GM12865 (cell line): ENCODE results near the gene MAMDC4.
"Not testable (repeated sequence)": the region's sequence is repeated elsewhere in the genome, so short reads cannot be mapped to it uniquely, and the experiment has no call there.

Experiments used
- DNase-seq: peaks from one replicate; pipeline ENCODE4 v3.0.0; 2010; ENCODE audit warnings: low read depth
- H3K4me3 ChIP-seq: 2 replicates; pipeline ENCODE4 v1.5.1; 2011; ENCODE audit warnings: mild to moderate bottlenecking, low read depth, low read length, control low read depth
- TF ChIP-seq, protein P1 (sequence below): IDR thresholded peaks from 2 replicates; pipeline ENCODE4 v1.5.1; 2011; ENCODE audit warnings: low read length, control low read depth, low read depth, inconsistent platforms; ENCODE audit not compliant: insufficient read depth; ENCODE audit errors: missing control alignments

The MAMDC4 gene

GRCh38 chr9:136837146-136837855 lies 14.8 kb upstream of the MAMDC4 start:
- TF ChIP-seq, protein P1, sequence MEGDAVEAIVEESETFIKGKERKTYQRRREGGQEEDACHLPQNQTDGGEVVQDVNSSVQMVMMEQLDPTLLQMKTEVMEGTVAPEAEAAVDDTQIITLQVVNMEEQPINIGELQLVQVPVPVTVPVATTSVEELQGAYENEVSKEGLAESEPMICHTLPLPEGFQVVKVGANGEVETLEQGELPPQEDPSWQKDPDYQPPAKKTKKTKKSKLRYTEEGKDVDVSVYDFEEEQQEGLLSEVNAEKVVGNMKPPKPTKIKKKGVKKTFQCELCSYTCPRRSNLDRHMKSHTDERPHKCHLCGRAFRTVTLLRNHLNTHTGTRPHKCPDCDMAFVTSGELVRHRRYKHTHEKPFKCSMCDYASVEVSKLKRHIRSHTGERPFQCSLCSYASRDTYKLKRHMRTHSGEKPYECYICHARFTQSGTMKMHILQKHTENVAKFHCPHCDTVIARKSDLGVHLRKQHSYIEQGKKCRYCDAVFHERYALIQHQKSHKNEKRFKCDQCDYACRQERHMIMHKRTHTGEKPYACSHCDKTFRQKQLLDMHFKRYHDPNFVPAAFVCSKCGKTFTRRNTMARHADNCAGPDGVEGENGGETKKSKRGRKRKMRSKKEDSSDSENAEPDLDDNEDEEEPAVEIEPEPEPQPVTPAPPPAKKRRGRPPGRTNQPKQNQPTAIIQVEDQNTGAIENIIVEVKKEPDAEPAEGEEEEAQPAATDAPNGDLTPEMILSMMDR, result no peak
- no peak overlapping the region for H3K4me3 ChIP-seq
- no peak for DNase-seq

DNA sequence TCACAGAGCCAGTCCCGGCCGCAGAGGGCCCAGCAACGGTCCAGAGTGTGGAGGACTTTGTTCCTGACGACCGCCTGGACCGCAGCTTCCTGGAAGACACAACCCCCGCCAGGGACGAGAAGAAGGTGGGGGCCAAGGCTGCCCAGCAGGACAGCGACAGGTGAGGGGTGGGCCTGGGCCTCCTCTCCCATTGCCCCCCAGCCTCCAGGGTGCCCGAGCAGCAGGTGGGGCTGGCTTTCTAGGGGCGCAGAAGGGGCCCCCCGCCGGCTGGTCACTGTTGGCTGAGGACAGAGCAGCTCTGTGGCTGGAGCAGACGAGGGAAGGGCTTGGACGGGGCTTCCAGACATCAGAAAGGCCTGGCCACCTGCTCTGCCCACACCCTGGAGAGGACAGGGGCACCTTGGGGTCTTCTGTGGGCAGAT lies 14.3 kb upstream of the MAMDC4 start:
- DNase-seq, H3K4me3 ChIP-seq: not testable (repeated sequence)

- no peak for DNase-seq
- H3K4me3 ChIP-seq, result no peak overlapping the region
- TF ChIP-seq, protein P1, result no peak
Measured at GRCh38 chr9:136838314-136839228, 13.6 kb upstream of the MAMDC4 start.

DNA sequence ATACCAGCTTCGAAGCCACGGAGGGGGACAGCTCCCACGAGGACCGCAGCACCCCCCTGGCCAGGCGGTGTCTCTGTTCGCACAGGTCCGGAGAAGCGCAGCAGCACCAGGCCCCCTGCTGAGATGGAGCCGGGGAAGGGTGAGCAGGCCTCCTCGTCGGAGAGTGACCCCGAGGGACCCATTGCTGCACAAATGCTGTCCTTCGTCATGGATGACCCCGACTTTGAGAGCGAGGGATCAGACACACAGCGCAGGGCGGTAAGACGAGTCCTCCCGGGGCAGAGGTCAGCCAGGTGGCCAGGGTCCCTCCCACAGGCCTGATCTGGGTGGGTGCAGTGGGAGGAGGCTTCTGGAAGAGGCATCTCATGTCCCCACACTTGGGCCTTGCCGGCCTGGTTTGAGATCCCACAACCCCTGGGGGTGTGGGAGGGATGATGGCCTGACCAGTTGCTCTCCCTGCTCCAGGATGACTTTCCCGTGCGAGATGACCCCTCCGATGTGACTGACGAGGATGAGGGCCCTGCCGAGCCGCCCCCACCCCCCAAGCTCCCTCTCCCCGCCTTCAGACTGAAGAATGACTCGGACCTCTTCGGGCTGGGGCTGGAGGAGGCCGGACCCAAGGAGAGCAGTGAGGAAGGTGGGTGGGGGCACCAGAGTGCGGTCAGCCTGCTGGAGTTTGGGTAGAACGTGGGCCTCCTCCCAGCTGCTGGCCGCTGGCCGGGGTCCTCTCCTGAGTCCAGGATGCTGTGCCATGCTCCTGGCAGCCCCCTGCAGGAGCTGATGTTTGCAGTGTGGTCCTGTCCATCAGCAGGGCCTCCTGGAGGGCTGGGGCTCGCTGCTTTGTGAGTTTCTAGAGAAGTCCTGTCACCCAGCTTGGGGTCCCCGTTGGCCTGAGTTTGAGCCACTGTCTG lies 12.7 kb upstream of the MAMDC4 start:
- no peak overlapping the region for H3K4me3 ChIP-seq
- no peak for DNase-seq
- TF ChIP-seq, protein P1, result no peak

DNA sequence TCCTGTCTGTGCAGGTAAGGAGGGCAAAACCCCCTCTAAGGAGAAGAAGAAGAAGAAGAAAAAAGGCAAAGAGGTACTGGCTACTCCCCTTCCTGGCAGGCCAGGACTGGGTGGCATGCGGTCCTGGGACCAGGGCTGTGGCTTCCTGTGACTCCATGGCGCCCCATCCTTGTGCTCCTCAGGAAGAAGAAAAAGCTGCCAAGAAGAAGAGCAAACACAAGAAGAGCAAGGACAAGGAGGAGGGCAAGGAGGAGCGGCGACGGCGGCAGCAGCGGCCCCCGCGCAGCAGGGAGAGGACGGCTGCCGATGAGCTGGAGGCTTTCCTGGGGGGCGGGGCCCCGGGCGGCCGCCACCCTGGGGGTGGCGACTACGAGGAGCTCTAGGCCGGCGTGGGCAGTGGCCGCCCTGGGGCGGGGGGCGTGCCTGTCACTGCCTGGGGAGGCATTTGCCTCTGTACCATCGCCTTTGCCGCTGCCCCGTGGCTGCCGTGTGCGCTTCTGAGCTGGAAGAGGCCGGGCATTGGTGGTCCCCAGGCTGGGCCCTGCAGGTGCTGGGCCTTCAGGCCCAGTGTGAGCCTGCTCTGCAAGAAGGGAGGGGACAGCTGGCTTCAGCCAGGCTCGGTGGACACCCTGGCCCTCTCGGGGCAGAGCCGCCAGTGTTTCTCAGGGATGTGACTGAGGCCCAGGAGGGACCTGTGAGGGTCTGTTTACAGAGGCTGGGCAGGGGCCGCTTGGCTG lies 11.8 kb upstream of the MAMDC4 start:
- TF ChIP-seq, protein P1, result no peak
- no peak for DNase-seq

GRCh38 chr9:136840877-136841645 lies 11.1 kb upstream of the MAMDC4 start:
- H3K4me3 ChIP-seq, result no peak overlapping the region
- TF ChIP-seq, protein P1, result no peak
- no peak for DNase-seq

More for the DNA sequence above, 11.8 kb upstream of the MAMDC4 start:
- no peak overlapping the region for H3K4me3 ChIP-seq

- DNase-seq, result not testable (repeated sequence)
Measured at GRCh38 chr9:136841646-136842379, 10.3 kb upstream of the MAMDC4 start.

More at GRCh38 chr9:136841646-136842379, 10.3 kb upstream of the MAMDC4 start:
- not testable (repeated sequence) for H3K4me3 ChIP-seq
